ENCODE results near the gene FOS. TPM values are rescaled to one million over a fixed set of nuclear protein-coding genes. Genes with fewer than 3 reads are reported as not detected.
"Not testable (repeated sequence)": the region's sequence is repeated elsewhere in the genome, so short reads cannot be mapped to it uniquely, and the experiment has no call there.

Gene FOS
- total and polyA plus RNA-seq, 2 of the 4 experiments (the other 2 are of a cell fraction): 53.6 to 171 TPM

- POLR2A ChIA-PET (ENCODE audit: unreplicated experiment); H2AK9ac ChIP-seq (replicated peaks; ENCODE audit: low read depth, low read length, poor library complexity); H4K5ac ChIP-seq (ENCODE audit: low read depth, low read length); H3K4ac ChIP-seq (ENCODE audit: low read depth, low read length); H2AK5ac ChIP-seq (ENCODE audit: low read depth, low read length); H3K9me3 ChIP-seq (ENCODE audit: control insufficient read depth, insufficient read depth, low read length); H3K79me1 ChIP-seq (ENCODE audit: low read depth in 1 of 2, low read length in 2 of 2); H3K18ac ChIP-seq (ENCODE audit: low read depth, low read length); H2BK15ac ChIP-seq (ENCODE audit: low read depth, low read length); H3K9me1 ChIP-seq (ENCODE audit: insufficient read depth, low read length); H3K27ac ChIP-seq (ENCODE audit: insufficient read depth, low read length); H4K8ac ChIP-seq (ENCODE audit: low read depth in 2 of 2, low read length in 2 of 2); H2AFZ ChIP-seq (replicated peaks; ENCODE audit: low read length, poor library complexity); H3K27me3 ChIP-seq (ENCODE audit: control insufficient read depth, insufficient read depth, low read length); intact Hi-C loops (cut with micrococcal nuclease); H2BK20ac ChIP-seq (ENCODE audit: low read depth, low read length); H3K56ac ChIP-seq (ENCODE audit: extremely low read depth, insufficient read depth, low read length); H3K4me3 ChIP-seq (ENCODE audit: insufficient read depth, low read depth, low read length); DNase-seq; H3K23ac ChIP-seq (ENCODE audit: low read depth, low read length); H3K4me2 ChIP-seq (ENCODE audit: low read depth, low read length); BruUV-seq (replicated peaks); H4K91ac ChIP-seq (ENCODE audit: insufficient read depth, low read depth, low read length); H3K14ac ChIP-seq (replicated peaks; ENCODE audit: low read depth, low read length); H2BK120ac ChIP-seq (ENCODE audit: low read depth, low read length); H3K36me3 ChIP-seq (ENCODE audit: control insufficient read depth, insufficient read depth, low read length); H2BK5ac ChIP-seq (ENCODE audit: low read depth, low read length, poor library complexity, severe bottlenecking); ATAC-seq (ENCODE audit: low read depth); H3K9ac ChIP-seq (ENCODE audit: low read depth, low read length); H4K20me1 ChIP-seq (ENCODE audit: insufficient read depth, low read length); H3K4me1 ChIP-seq (ENCODE audit: control insufficient read depth, insufficient read depth, low read length): not testable (repeated sequence)
- in situ Hi-C loops (cut with MboI; ENCODE audit: low sequenced_read_pairs): loop anchor here (5.0 to 10.0 kb wide), 2 partner anchors 178 to 395 kb away; no protein-coding TSS in a partner anchor
- CTCF ChIA-PET: interaction anchor here (1.3 to 4.6 kb wide), 3 partner anchors 132 to 252 kb away, joined by 3 to 24 read pairs (median 7); no protein-coding TSS in a partner anchor
- dilution Hi-C loops (cut with HindIII; ENCODE audit: low sequenced_read_pairs, unreplicated experiment): loop anchor here (25.0 kb wide), 1 partner anchor 172 kb away; the partner anchor contains the start of gene NEK9
- 92% methylated on average over 6 of the region's 14 CpGs; no CpG with 5 or more reads in 1 of the 2 experiments for WGBS, 2 experiments (ENCODE audit: extremely low coverage in 2 of 2, insufficient read length in 1 of 2)
Observed at GRCh38 chr14:75309561-75309960, 30.9 kb downstream of the FOS start.

Measured in IMR-90 (cell line).